NT2/D1 (cell line): ENCODE measurements around the gene PRKAG2.

ENCODE experiments used
- SUZ12 ChIP-seq: IDR thresholded peaks from 2 replicates; pipeline ENCODE4 v1.6.1; 2011; ENCODE audit not compliant: insufficient read length, insufficient read depth; ENCODE audit errors: extremely low read depth
- YY1 ChIP-seq: IDR thresholded peaks from 2 replicates; pipeline ENCODE4 v1.6.1; 2011; ENCODE audit not compliant: insufficient read length, insufficient read depth
- ZNF274 ChIP-seq: IDR thresholded peaks from 2 replicates; pipeline ENCODE4 v1.6.1; 2011; ENCODE audit warnings: mild to moderate bottlenecking, low read depth, low read length

DNA sequence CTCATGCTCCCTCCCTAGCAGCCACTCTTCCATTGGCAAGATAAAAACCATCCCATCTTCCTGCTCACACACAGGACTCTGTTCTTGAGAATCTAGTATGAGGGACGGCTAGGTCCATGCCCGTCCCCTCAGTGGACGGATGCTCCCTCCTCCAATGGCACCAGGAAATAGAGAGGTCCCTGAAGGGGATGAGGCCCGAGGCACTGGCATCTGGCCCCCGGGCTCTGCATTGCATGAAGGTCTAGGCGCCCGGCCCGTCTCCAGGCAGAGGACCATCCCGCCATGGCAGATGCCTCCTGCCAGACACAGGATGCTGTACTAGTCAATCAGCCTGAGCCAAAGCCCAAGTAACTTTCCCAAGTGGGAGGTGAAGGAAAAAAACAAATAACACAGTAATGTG, 15.0 kb downstream of the PRKAG2 start:
- no peak for TF ChIP-seq YY1
- TF ChIP-seq ZNF274, result no peak
- no peak for TF ChIP-seq SUZ12
